Right lobe of liver (tissue), 4 donors: Measurements from ENCODE around the gene CYB561D2.

Experiments
- CTCF ChIP-seq, 4 donors: fragments of 200-600 bp in 3 of 4; fragments of 450-650 bp in 1 of 4; IDR thresholded peaks; one replicate each; pipeline versions ENCODE4 v1.5.1 to v1.8.0; 2016 to 2022; ENCODE audit warnings: antibody characterized with exemption in 4 of 4, mild to moderate bottlenecking in 2 of 4
- POLR2A ChIP-seq: fragments of 450-650 bp; IDR thresholded peaks from one replicate; pipeline ENCODE4 v1.6.1; 2017; ENCODE audit warnings: antibody characterized with exemption, mild to moderate bottlenecking
- donor health status: DM: no; HTN: no; CAD: no.
- donor health status: DM: no; HTN: no; CAD: no.
- donor health status: DM: no; HTN: yes; CAD: no.

- TF ChIP-seq POLR2A (no peak), CTCF (IDR thresholded peaks at IDR 0.05) (no peak)
These were observed 9.1 kb downstream of the CYB561D2 start for GRCh38 chr3:50359760-50360110.
